K562 (cell line): ENCODE results near the gene CZIB. TPM values are rescaled to one million over a fixed set of nuclear protein-coding genes. Genes with fewer than 3 reads are reported as not detected.

Experiments used
- BDP1 ChIP-seq: IDR thresholded peaks from 3 replicates; pipeline ENCODE4 v1.6.1; 2011; ENCODE audit not compliant: insufficient read length, insufficient read depth
- CEBPZ ChIP-seq: fragments of 150-350 bp; IDR thresholded peaks from 2 replicates; pipeline ENCODE4 v1.6.1; 2014; ENCODE audit warnings: low read depth, mild to moderate bottlenecking, low read length, borderline replicate concordance
- COPS2 ChIP-seq: fragments of 450-650 bp; conservative IDR thresholded peaks from 2 replicates; pipeline ENCODE4 v1.6.1; 2016; ENCODE audit warnings: mild to moderate bottlenecking, moderate library complexity
- CXXC5 ChIP-seq: fragments of 250-450 bp; sonication (Bioruptor Pico); IDR thresholded peaks from 2 replicates; pipeline ENCODE4 v1.8.0; 2022; ENCODE audit warnings: inconsistent platforms, mild to moderate bottlenecking, moderate library complexity
- EHMT2 ChIP-seq: fragments of 450-650 bp; IDR thresholded peaks from 2 replicates; pipeline ENCODE4 v1.6.1; 2018; ENCODE audit warnings: antibody characterized with exemption
- HLTF ChIP-seq: fragments of 450-650 bp; IDR thresholded peaks from 2 replicates; pipeline ENCODE4 v1.6.1; 2016
- RNF219 ChIP-seq: fragments of 250-450 bp; sonication (Bioruptor Pico); IDR thresholded peaks from 2 replicates; pipeline ENCODE4 v1.5.0; 2022; ENCODE audit warnings: mild to moderate bottlenecking
- SMAD1 ChIP-seq: fragments of 150-350 bp; IDR thresholded peaks from 2 replicates; pipeline ENCODE4 v1.6.1; 2014; ENCODE audit warnings: low read length, low read depth; ENCODE audit not compliant: partially characterized antibody
- SMARCE1 ChIP-seq: fragments of 450-650 bp; IDR thresholded peaks from 2 replicates; pipeline ENCODE4 v1.7.1; 2016; ENCODE audit warnings: mild to moderate bottlenecking
- SOX6 ChIP-seq: fragments of 450-650 bp; IDR thresholded peaks from 2 replicates; pipeline ENCODE4 v1.6.1; 2014; ENCODE audit warnings: mild to moderate bottlenecking
- YY1 ChIP-seq, 3 experiments: IDR thresholded peaks; 2 replicates each; pipeline ENCODE4 v1.6.1; 2011; ENCODE audit warnings: low read length in 2 of 3, mild to moderate bottlenecking in 2 of 3, moderate library complexity in 2 of 3, borderline replicate concordance in 1 of 3, control low read depth in 1 of 3, low read depth in 1 of 3; ENCODE audit not compliant: insufficient read depth in 3 of 3, insufficient replicate concordance in 2 of 3, control insufficient read depth in 1 of 3, insufficient read length in 1 of 3; ENCODE audit errors: extremely low read depth in 1 of 3
- polyA plus RNA-seq, 8 experiments: library from polyadenylated mRNA; depleted of rRNA in 4 of 8; stranded (reverse) in 5 of 8; unstranded in 3 of 8; fragments of >200 nt; fragmentation: Nextera tagmentation in 2 of 8; fragmentation: Illumina TruSeq in 1 of 8; extraction: Ambion mirVana in 2 of 8; extraction: Trizol in 1 of 8; gene quantifications; 2 replicates each; pipeline versions ENCODE4 v1.2.1 to v1.2.3, GENCODE V29; 2011 to 2014; ENCODE audit warnings: inconsistent platforms in 1 of 8, missing spikeins in 1 of 8
- total RNA-seq, 7 experiments: library from RNA; depleted of rRNA in 6 of 7; stranded (reverse); fragments of >200 nt in 6 of 7; fragmentation: Illumina TruSeq in 2 of 7; extraction: Trizol in 2 of 7; gene quantifications; 2 replicates each; pipeline versions ENCODE4 v1.2.1 to v1.2.3, GENCODE V29; 2011 to 2021; ENCODE audit warnings: low replicate concordance in 1 of 7
- TF ChIP-seq, protein P1 (sequence below): fragments of 250-450 bp; sonication (Bioruptor Pico); IDR thresholded peaks from 2 replicates; pipeline ENCODE4 v1.8.0; 2021; ENCODE audit warnings: mild to moderate bottlenecking, moderate library complexity
- TF ChIP-seq, protein P2 (sequence below): IDR thresholded peaks from 2 replicates; pipeline ENCODE4 v1.6.1; 2011; ENCODE audit warnings: borderline replicate concordance, low read depth, mild to moderate bottlenecking, moderate library complexity, low read length; ENCODE audit not compliant: insufficient read depth, poor library complexity, severe bottlenecking
- TF ChIP-seq, protein P3 (sequence below): fragments of 250-450 bp; sonication (Bioruptor Pico); IDR thresholded peaks from 2 replicates; pipeline ENCODE4 v1.8.0; 2021; ENCODE audit warnings: moderate library complexity, mild to moderate bottlenecking, inconsistent platforms

Gene CZIB
- total and polyA plus RNA-seq, 9 of the 15 experiments (the other 6 are each of a cell fraction or from before 2014, with no cell fraction given), result 52.6 to 111 (median 80.0) TPM

GRCh38 chr1:53196485-53197290 is 23.7 kb downstream of the CZIB start, which contains the start of gene CPT2 (continued):
- TF ChIP-seq RNF219 (no peak), CEBPZ (no peak), BDP1 (no peak), SMAD1 (no peak), EHMT2 (no peak), SMARCE1 (peak; percentile 72; the same call in 1 of the 2 replicates), CXXC5 (CRISPR knock-in tag) (peak; percentile 85), YY1 (IDR thresholded peaks at IDR 0.05; ENCODE audit: borderline replicate concordance in 1 of 3, control insufficient read depth in 1 of 3, extremely low read depth in 1 of 3, insufficient read depth in 3 of 3, insufficient read length in 1 of 3, insufficient replicate concordance in 2 of 3, low read depth in 1 of 3, low read length in 2 of 3) (peak in 2 of 3 experiments; percentile 66 to 82), SOX6 (peak; percentile 50; the same call in 1 of the 2 replicates), HLTF (no peak), COPS2 (no peak)
- TF ChIP-seq, protein P1, sequence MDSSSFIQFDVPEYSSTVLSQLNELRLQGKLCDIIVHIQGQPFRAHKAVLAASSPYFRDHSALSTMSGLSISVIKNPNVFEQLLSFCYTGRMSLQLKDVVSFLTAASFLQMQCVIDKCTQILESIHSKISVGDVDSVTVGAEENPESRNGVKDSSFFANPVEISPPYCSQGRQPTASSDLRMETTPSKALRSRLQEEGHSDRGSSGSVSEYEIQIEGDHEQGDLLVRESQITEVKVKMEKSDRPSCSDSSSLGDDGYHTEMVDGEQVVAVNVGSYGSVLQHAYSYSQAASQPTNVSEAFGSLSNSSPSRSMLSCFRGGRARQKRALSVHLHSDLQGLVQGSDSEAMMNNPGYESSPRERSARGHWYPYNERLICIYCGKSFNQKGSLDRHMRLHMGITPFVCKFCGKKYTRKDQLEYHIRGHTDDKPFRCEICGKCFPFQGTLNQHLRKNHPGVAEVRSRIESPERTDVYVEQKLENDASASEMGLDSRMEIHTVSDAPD (CRISPR knock-in tag), result no peak
- TF ChIP-seq, protein P2, sequence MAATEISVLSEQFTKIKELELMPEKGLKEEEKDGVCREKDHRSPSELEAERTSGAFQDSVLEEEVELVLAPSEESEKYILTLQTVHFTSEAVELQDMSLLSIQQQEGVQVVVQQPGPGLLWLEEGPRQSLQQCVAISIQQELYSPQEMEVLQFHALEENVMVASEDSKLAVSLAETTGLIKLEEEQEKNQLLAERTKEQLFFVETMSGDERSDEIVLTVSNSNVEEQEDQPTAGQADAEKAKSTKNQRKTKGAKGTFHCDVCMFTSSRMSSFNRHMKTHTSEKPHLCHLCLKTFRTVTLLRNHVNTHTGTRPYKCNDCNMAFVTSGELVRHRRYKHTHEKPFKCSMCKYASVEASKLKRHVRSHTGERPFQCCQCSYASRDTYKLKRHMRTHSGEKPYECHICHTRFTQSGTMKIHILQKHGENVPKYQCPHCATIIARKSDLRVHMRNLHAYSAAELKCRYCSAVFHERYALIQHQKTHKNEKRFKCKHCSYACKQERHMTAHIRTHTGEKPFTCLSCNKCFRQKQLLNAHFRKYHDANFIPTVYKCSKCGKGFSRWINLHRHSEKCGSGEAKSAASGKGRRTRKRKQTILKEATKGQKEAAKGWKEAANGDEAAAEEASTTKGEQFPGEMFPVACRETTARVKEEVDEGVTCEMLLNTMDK, result peak; percentile 30
- TF ChIP-seq, protein P3, sequence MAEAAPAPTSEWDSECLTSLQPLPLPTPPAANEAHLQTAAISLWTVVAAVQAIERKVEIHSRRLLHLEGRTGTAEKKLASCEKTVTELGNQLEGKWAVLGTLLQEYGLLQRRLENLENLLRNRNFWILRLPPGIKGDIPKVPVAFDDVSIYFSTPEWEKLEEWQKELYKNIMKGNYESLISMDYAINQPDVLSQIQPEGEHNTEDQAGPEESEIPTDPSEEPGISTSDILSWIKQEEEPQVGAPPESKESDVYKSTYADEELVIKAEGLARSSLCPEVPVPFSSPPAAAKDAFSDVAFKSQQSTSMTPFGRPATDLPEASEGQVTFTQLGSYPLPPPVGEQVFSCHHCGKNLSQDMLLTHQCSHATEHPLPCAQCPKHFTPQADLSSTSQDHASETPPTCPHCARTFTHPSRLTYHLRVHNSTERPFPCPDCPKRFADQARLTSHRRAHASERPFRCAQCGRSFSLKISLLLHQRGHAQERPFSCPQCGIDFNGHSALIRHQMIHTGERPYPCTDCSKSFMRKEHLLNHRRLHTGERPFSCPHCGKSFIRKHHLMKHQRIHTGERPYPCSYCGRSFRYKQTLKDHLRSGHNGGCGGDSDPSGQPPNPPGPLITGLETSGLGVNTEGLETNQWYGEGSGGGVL (CRISPR knock-in tag), result no peak
